Measurements from ENCODE around the gene FANCD2. TPM values are rescaled to one million over a fixed set of nuclear protein-coding genes. Genes with fewer than 3 reads are reported as not detected.

Gene FANCD2
- total RNA-seq, 1 experiment from 2014 or later: 74.9 TPM

- no peak overlapping the region for H3K14ac ChIP-seq (ENCODE audit: insufficient read depth, low read length)
- no peaks in the 10 kb centered on the region for H3K9me3 Mint-ChIP-seq
- H3K27me3 ChIP-seq (ENCODE audit: insufficient read depth, low read length): no peaks in the 10 kb centered on the region
- peak overlapping the region; percentile 42 for H3K4me2 ChIP-seq (ENCODE audit: insufficient read depth, insufficient read length, low read length)
- no peak overlapping the region for H2AFZ ChIP-seq (ENCODE audit: low read length)
- DNase-seq: no peak
- no peak overlapping the region for H2BK5ac ChIP-seq (ENCODE audit: insufficient read length, low read length)
- no peak overlapping the region for H3K9ac ChIP-seq (ENCODE audit: extremely low read depth, insufficient read length, low read length)
- H3K79me2 ChIP-seq (ENCODE audit: insufficient read depth, low read length): no peaks in the 10 kb centered on the region
- peaks cover 0 to 5% (median 2%) of the 10 kb centered on the region in 3 experiments; a peak in 3 of 7 replicates for H3K36me3 Mint-ChIP-seq (ENCODE audit: insufficient read depth in 1 of 3, low read depth in 3 of 3)
- no peak overlapping the region for H2BK12ac ChIP-seq (ENCODE audit: insufficient read length, low read depth, low read length)
- H3K4me1 ChIP-seq (ENCODE audit: insufficient read depth, low read length): no peaks in the 10 kb centered on the region
- no peak for TF ChIP-seq CTCF (conservative IDR thresholded peaks at IDR 0.05)
- H3K18ac ChIP-seq (ENCODE audit: insufficient read length, low read depth, low read length): no peak overlapping the region
- H4K91ac ChIP-seq (ENCODE audit: insufficient read length, low read depth, low read length): no peak overlapping the region
- H3T11ph ChIP-seq (ENCODE audit: low read length): no peak overlapping the region
- peaks cover 23% of the 10 kb centered on the region for H3K27me3 Mint-ChIP-seq (ENCODE audit: low read depth)
- no peak overlapping the region for H3K23ac ChIP-seq (ENCODE audit: insufficient read length, low read depth, low read length)
- no peak overlapping the region for H2BK120ac ChIP-seq (ENCODE audit: low read depth, low read length, poor library complexity, severe bottlenecking)
- no peaks in the 10 kb centered on the region for H3K9me3 ChIP-seq (ENCODE audit: control insufficient read depth, low read depth, low read length)
- H2BK20ac ChIP-seq (ENCODE audit: low read depth, low read length, poor library complexity, severe bottlenecking): no peak overlapping the region
- no peak overlapping the region for H4K8ac ChIP-seq (replicated peaks; ENCODE audit: insufficient read length, low read depth, low read length)
- no peak overlapping the region for H3K4ac ChIP-seq (ENCODE audit: low read depth, low read length)
- no peaks in the 10 kb centered on the region for H3K79me1 ChIP-seq (ENCODE audit: insufficient read depth, low read depth, low read length, poor library complexity, severe bottlenecking)
- peaks cover 17 to 24% of the 10 kb centered on the region in 2 experiments for H3K4me1 Mint-ChIP-seq
- H3K56ac ChIP-seq (ENCODE audit: insufficient read length, low read depth, low read length): no peak overlapping the region
- peak overlapping the region; percentile 52 to 69 for H3K4me3 Mint-ChIP-seq
- H2AK5ac ChIP-seq (ENCODE audit: insufficient read length, low read length): no peak overlapping the region
- H4K5ac ChIP-seq (ENCODE audit: insufficient read length, low read depth, low read length): no peak overlapping the region
- no peak overlapping the region; a peak in 1 of 7 replicates for H3K27ac Mint-ChIP-seq
- peaks cover 11% of the 10 kb centered on the region for H3K23me2 ChIP-seq (ENCODE audit: insufficient read length, low read depth, low read length, poor library complexity, severe bottlenecking)
- no CpG with 5 or more reads among the region's 9 CpGs for WGBS (ENCODE audit: extremely low coverage, insufficient read length, low lambda C conversion rate)
- H3K27ac ChIP-seq (ENCODE audit: insufficient read length, low read depth, low read length): no peak overlapping the region
- no peak overlapping the region for H2BK15ac ChIP-seq (ENCODE audit: low read depth, low read length)
- H4K20me1 ChIP-seq (ENCODE audit: control insufficient read depth, insufficient read depth, insufficient read length): no peaks in the 10 kb centered on the region
Observed at GRCh38 chr3:10010421-10010877, 15.8 kb upstream of the FANCD2 start.

Measured in H9 (cell line).